ENCODE measurements around the gene MMP7. TPM values are rescaled to one million over a fixed set of nuclear protein-coding genes. Genes with fewer than 3 reads are reported as not detected.

Gene MMP7
- total and polyA plus RNA-seq, 2 donors from 2014 or later, result 101 to 1,380 TPM

DNA sequence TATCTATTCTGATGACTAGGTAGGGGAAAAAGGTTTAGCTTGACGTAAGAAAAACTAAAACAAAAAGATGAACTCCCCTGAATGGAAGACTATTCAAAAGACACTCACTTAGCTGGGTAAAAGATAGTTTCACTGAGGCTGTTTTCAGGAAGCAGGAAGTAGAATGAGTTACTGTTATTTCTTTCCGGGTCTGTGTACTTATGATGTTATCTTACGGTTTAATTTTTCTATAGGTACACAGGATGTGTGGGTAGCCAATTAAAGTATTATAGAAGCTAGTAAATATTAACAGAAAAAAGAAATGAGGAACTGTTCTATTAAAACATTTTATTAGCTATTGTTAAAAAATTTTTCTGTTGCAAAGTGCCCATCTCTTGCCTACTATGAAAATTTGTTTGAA lies 45.8 kb upstream of the MMP7 start:
- DNase-seq, result no peak

DNA sequence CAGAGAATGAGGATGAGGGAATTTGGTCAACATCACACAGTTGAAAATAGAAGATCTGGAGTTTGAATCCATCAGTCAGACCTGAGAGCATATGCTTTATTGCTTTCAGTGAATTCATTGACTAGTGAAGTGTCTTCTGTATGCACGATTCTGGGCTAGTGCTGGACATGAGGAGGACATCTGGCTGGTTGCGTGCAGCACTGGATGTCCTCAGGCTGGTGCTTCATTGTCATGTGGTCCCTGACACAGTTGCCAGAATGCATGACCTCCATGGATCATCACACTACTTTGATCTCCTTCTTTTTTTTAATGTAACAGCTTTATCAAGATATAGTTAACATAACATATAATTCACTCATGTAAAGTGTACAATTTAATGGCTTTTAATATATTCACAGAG lies 44.5 kb upstream of the MMP7 start:
- Histone ChIP-seq H3K9ac (ENCODE audit: low read length in 3 of 3) (no peak overlapping the region), H3K4me1 (ENCODE audit: control insufficient read depth in 2 of 3, insufficient read depth in 2 of 3, low read depth in 1 of 3, low read length in 3 of 3) (no peaks in the 10 kb centered on the region), H3K27me3 (ENCODE audit: control insufficient read depth, insufficient read depth, low read length) (no peaks in the 10 kb centered on the region), H3K27ac (ENCODE audit: low read depth in 2 of 2, low read length in 2 of 2) (no peak overlapping the region), H3K4me3 (ENCODE audit: low read length in 3 of 3) (no peak overlapping the region), H3K9me3 (ENCODE audit: control insufficient read depth in 2 of 3, insufficient read depth in 1 of 3, low read length in 3 of 3) (no peaks in the 10 kb centered on the region), H3K36me3 (ENCODE audit: control insufficient read depth in 2 of 3, insufficient read depth in 3 of 3, low read length in 3 of 3) (no peaks in the 10 kb centered on the region)
- FAIRE-seq (no peak), DNase-seq (no peak)
- intact Hi-C loops (cut with DNase I), result no loop called here
- TF ChIP-seq, protein P1, sequence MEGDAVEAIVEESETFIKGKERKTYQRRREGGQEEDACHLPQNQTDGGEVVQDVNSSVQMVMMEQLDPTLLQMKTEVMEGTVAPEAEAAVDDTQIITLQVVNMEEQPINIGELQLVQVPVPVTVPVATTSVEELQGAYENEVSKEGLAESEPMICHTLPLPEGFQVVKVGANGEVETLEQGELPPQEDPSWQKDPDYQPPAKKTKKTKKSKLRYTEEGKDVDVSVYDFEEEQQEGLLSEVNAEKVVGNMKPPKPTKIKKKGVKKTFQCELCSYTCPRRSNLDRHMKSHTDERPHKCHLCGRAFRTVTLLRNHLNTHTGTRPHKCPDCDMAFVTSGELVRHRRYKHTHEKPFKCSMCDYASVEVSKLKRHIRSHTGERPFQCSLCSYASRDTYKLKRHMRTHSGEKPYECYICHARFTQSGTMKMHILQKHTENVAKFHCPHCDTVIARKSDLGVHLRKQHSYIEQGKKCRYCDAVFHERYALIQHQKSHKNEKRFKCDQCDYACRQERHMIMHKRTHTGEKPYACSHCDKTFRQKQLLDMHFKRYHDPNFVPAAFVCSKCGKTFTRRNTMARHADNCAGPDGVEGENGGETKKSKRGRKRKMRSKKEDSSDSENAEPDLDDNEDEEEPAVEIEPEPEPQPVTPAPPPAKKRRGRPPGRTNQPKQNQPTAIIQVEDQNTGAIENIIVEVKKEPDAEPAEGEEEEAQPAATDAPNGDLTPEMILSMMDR (IDR thresholded peaks at IDR 0.05; ENCODE audit: borderline replicate concordance, extremely low read depth, insufficient read depth), result no peak

More for the DNA sequence above, 45.8 kb upstream of the MMP7 start:
- Histone ChIP-seq H3K27ac (ENCODE audit: low read depth in 2 of 2, low read length in 2 of 2) (no peak overlapping the region), H3K4me3 (ENCODE audit: low read length in 3 of 3) (no peak overlapping the region), H3K4me1 (ENCODE audit: control insufficient read depth in 2 of 3, insufficient read depth in 2 of 3, low read depth in 1 of 3, low read length in 3 of 3) (peaks cover 0 to 3% (median 0%) of the 10 kb centered on the region in 3 donors), H3K27me3 (ENCODE audit: control insufficient read depth, insufficient read depth, low read length) (no peaks in the 10 kb centered on the region), H3K9ac (ENCODE audit: low read length in 3 of 3) (no peak overlapping the region), H3K36me3 (ENCODE audit: control insufficient read depth in 2 of 3, insufficient read depth in 3 of 3, low read length in 3 of 3) (no peaks in the 10 kb centered on the region), H3K9me3 (ENCODE audit: control insufficient read depth in 2 of 3, insufficient read depth in 1 of 3, low read length in 3 of 3) (no peaks in the 10 kb centered on the region)
- intact Hi-C loops (cut with DNase I), result no loop called here
- no peak for FAIRE-seq
- TF ChIP-seq, protein P1 (IDR thresholded peaks at IDR 0.05; ENCODE audit: borderline replicate concordance, extremely low read depth, insufficient read depth), result no peak

DNA sequence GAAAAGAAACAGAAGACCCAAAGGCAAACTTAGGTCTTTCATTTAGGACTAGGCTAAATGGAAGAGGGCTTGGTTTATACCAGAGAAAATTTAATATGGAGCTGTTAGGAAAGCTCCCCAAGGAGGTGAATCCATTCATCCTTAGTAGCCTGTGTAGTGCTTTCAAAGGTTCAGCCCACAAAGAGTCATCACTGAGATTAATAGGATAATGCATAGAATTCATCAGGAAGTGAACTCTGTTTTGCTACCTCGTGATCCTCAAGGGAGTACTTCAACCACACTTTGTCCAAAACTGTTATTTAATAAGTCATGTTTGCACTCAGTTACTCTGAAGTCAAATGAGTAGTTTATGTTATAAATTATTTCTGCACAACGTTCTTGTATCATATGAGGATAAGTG lies 43.3 kb upstream of the MMP7 start:
- no peak overlapping the region for H3K27ac ChIP-seq (ENCODE audit: low read depth in 2 of 2, low read length in 2 of 2)
- H3K9ac ChIP-seq (ENCODE audit: low read length in 3 of 3), result no peak overlapping the region
- no peaks in the 10 kb centered on the region for H3K27me3 ChIP-seq (ENCODE audit: control insufficient read depth, insufficient read depth, low read length)
- H3K9me3 ChIP-seq (ENCODE audit: control insufficient read depth in 2 of 3, insufficient read depth in 1 of 3, low read length in 3 of 3), result no peaks in the 10 kb centered on the region
- H3K4me3 ChIP-seq (ENCODE audit: low read length in 3 of 3), result no peak overlapping the region
- no peaks in the 10 kb centered on the region for H3K4me1 ChIP-seq (ENCODE audit: control insufficient read depth in 2 of 3, insufficient read depth in 2 of 3, low read depth in 1 of 3, low read length in 3 of 3)
- FAIRE-seq (no peak), DNase-seq (no peak)
- no peaks in the 10 kb centered on the region for H3K36me3 ChIP-seq (ENCODE audit: control insufficient read depth in 2 of 3, insufficient read depth in 3 of 3, low read length in 3 of 3)
- intact Hi-C loops (cut with DNase I), result no loop called here
- TF ChIP-seq, protein P1 (IDR thresholded peaks at IDR 0.05; ENCODE audit: borderline replicate concordance, extremely low read depth, insufficient read depth), result no peak

DNA sequence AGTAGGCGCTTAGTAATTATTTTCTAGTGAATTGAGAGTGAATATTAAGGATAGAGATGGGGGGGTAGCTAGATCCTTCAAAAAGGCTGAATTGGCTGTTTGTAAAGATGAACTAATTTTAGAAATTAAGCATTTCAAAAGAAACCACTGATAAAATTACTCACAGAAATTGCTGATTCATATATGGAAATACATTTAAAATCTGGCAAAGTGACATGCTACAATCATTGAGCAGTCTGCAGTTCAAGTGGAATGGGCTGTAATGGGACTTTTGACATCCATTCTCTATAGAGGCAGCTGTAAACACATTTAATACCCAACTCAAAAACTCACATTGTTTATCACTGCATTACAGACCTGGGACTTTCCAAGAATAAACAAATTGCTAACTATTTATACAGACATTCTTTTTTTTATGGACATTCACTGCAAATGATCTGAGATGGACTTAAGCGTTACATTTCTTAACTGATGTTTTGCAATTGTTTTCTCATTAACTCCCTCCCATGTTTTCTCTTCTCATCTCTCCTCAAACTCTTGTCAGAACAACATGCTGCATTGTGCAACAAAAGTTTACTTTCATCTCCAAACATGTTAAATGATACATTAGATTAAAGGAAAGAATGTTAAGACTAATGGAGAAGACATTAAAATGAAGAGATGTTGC lies 42.1 kb upstream of the MMP7 start:
- Histone ChIP-seq H3K27ac (ENCODE audit: low read depth in 2 of 2, low read length in 2 of 2) (no peak overlapping the region), H3K4me1 (ENCODE audit: control insufficient read depth in 2 of 3, insufficient read depth in 2 of 3, low read depth in 1 of 3, low read length in 3 of 3) (no peaks in the 10 kb centered on the region), H3K4me3 (ENCODE audit: low read length in 3 of 3) (no peak overlapping the region), H3K36me3 (ENCODE audit: control insufficient read depth in 2 of 3, insufficient read depth in 3 of 3, low read length in 3 of 3) (no peaks in the 10 kb centered on the region), H3K9ac (ENCODE audit: low read length in 3 of 3) (no peak overlapping the region), H3K27me3 (ENCODE audit: control insufficient read depth, insufficient read depth, low read length) (no peaks in the 10 kb centered on the region), H3K9me3 (ENCODE audit: control insufficient read depth in 2 of 3, insufficient read depth in 1 of 3, low read length in 3 of 3) (no peaks in the 10 kb centered on the region)
- TF ChIP-seq, protein P1 (IDR thresholded peaks at IDR 0.05; ENCODE audit: borderline replicate concordance, extremely low read depth, insufficient read depth), result no peak
- DNase-seq (no peak), FAIRE-seq (no peak)
- intact Hi-C loops (cut with DNase I), result no loop called here
